ENCODE data around the gene TCFL5.

The TCFL5 gene

DNA sequence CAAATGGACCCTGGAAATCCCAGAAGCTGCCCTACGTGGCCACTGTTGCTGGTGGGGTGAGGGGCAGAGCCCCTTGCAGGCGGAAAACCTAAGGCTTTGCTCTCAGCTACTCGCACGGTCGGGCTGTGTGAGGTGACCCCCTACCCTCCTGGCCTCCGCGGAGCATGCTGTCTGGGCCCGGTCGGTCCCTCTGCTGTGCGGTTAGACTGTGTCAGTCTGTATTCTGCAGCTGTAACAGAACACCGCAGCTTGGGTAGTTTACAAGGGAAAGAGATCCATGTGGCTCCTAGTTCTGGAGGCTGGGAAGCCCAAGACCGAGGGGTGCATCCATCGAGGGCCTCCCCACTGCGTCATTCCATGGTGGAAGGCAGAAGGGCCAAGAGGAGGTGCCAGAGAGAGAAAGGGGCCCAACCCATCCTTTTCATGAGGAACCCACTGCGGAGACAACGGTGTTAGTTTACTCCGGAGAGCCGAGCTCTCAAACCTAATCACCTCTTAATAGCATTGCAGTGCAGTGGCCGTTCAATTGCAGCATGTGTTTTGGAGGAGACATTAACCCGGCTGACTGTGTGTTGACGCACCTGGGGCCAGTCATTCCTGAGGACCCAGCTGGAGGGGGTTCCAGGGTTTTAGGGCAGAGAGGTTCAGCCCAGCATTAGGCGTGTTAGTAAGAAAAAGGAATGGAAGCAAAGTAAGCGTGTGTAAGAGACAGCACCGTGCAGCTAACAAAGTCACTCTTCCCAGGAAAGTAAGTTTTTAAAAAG lies 26.5 kb downstream of the TCFL5 start:
- no peak for DNase-seq (ENCODE audit: low read depth)

DNA sequence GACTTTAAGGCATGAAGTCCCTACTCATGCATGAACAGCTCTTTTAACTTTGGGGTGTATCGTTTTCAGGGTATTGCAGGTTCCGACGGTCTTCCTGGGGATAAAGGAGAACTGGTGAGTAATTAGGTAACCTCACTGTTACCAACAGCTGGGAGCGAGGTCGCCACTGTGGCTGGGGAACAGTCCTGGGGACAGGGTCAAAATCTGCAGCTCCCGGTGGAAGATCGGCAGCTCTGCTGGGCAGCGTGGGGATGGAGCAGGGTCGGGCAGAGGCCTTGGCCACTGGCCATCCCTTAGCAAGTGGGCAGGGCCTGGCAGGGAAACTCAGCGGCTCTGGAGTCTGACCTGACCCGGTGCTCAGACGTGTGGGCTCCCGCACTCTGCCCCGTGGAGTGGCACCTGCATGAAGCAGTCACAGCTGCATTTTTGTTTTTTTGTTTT lies 28.7 kb downstream of the TCFL5 start:
- DNase-seq (ENCODE audit: low read depth), result no peak

DNA sequence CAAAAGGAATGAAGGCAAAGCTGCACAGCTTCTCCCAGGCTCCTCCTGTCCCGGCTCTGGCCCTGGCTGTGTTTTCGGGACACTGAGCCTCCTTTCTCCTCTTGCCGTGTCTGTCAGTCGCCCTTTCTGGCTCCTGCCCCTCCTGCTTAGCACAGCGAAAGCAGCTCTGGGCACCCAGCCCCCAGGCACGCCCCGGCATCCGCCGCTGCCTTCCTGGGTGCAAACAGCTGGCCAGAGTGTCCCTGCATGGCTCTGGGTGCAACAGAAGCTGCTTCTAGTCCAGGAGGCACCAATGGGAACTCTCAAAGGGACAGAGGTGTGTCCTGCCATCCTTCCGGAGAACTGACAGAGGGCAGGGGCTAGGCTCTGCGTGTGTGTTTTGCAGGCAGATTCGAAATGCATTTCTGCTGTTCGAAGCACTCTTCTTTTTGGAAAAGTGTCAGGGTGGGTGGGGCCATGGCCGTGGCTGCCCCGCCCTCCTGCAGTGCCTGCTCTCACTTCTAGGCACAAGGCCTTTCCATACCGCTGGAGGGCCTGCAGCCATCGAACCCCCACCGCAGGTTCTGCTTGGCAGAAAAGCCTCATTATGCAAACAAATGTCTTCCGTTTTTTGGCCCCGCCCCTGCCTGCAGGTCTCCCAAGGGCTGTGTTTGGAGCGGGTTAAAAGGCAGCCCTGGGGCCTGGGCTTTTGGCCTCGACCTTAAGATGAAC lies 29.3 kb downstream of the TCFL5 start:
- peak; percentile 81 for DNase-seq (ENCODE audit: low read depth)

DNA sequence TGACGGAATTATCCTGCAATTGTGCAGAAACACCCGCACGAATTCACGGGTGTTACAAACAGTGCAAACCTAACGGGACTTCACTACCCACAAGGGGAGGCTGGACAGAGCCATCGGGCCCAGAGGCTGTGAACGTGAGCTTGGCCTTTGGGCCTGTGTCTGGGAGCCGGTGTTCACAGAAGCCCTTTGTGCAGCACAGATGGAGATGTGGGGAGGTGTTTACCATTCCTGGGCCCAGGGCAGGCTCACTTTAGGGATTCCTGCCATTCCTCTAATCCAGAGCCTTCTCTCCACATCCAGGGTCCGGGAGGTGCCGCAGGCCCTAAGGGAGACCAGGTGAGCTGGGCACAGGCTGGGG lies 29.8 kb downstream of the TCFL5 start:
- DNase-seq (ENCODE audit: low read depth), result no peak

DNA sequence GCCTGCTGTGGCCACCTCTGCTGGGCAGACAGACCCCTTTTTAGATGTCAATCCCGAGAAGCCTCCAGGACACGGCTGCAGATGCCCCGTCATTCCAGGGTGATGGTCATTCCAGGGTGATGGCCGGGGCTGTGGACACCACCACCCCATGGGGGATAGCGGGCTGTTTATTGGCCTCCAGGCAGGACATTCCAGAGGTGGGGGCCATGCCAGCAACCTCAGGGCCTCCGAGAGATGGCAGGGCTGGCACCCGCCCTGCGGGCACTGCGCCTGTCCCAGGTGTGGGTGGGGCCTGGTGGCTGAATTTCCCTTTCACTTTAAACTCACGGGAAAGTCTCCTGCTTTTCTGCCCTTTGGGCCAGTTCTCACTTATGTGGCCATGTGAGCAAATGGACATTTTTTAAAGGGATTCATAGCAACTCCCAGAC lies 30.2 kb downstream of the TCFL5 start:
- no peak for DNase-seq (ENCODE audit: low read depth)

DNA sequence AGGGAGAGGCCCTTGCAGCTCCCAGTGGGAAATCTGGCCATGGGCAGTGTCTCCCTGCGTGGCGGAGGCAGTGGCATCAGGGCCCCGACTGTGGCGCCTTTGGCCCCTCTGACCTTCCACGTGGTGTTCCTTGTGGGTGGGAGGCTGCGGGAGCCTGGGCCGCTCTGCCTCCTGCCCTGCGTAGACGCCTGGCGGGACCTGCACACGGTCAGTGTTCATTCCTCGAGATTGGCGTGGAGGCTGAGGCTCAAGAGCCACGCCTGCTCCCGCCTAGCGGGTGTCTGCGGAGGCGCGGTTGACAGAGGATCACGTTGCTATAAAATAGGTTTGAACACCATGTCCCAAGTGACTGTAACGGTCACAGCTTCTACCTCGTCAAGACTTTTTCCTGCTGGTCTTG lies 30.8 kb downstream of the TCFL5 start:
- DNase-seq (ENCODE audit: low read depth), result no peak

DNA sequence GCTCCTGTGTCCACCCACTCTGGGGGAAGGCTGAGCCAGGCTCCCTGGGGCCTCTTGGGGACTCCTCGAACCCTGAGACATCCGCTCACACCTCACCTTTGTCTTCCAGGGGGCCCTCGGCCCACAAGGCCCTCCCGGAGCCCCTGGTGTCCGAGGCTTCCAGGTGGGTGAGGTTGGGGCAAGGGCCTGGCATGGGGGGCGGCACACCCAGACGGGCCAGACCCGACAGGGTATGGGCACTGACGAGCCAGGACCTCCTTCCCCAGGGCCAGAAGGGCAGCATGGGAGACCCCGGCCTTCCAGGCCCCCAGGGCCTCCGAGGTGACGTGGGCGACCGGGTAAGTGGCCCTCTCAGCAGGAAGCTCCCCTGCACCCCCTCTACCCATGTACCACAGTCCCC lies 31.4 kb downstream of the TCFL5 start:
- DNase-seq (ENCODE audit: low read depth), result no peak

DNA sequence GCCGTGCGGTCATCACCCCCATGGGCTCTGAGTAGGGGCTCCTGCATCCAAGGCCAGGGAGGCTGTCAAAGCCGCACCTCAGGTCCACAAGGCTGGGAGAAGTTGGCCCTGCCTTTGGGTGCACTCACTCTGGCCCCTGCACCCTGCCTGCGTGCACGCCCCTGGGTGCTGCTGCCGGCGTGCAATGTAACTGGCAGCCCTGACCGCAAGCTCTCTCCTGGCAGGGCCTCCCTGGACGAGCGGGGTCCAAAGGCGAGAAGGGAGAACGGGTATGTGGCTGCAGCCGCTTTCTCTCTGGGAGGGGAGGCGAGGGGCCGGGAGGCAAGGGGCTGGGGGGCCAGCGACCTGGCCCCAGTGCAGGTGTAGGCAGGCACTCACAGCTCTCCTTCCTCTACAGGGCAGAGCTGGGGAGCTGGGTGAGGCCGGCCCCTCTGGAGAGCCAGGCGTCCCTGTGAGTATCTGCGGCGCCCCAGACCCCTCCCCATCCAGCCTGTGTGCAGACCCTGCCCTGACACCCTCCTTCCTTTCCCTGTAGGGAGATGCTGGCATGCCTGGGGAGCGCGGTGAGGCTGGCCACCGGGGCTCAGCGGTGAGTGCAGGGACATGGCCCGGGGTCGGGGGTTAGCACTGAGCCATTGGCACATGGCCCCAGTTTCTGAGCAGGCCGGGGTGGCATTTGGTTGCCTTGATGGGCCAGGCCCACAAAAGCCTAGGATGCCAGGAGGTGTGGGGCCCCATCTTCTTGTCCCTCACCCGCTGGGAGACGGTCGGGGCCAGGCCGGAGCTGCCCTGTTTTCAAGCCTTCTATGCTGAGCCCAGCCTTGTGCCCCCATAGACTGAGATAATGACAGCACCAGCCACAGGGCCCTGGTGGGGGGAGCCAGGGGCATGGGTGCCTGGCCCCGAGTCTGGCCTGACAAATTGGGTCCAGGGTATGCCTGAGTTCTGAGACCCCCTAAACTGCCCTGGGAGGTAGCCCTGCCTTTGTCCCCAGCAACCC lies 32.1 kb downstream of the TCFL5 start:
- no peak for DNase-seq (ENCODE audit: low read depth)

DNA sequence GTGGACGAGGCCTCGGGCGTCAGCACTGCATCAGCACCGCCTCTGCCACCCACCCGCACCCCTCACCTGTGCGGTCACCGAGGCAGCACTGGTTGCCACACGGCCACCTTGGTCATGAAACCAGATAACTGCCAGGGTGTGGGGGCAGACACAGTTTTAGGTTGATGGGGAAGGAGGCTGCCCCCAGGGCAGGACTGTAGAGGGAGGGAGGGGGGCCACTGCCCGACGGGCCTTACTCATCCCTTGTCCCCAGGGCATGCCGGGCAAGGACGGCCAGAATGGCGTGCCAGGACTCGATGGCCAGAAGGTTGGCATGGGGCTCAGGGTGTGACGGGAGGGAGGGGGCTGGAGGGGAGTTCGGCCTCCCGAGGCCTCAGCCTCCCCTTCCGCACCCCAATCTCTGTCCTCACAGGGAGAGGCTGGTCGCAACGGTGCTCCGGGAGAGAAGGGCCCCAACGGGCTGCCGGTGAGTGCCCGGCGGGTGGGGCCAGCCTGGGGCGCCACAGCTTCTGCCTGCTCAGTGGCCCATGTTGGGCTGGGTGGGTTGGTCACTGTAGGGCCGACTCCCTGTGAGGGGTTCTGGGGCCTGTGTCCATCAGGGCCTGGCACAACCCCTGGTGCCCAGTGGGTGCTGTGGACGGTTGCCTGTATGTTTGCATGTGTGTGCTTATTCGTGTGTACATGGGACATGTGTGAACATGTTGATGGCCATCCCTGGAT lies 33.0 kb downstream of the TCFL5 start:
- no peak for DNase-seq (ENCODE audit: low read depth)

DNA sequence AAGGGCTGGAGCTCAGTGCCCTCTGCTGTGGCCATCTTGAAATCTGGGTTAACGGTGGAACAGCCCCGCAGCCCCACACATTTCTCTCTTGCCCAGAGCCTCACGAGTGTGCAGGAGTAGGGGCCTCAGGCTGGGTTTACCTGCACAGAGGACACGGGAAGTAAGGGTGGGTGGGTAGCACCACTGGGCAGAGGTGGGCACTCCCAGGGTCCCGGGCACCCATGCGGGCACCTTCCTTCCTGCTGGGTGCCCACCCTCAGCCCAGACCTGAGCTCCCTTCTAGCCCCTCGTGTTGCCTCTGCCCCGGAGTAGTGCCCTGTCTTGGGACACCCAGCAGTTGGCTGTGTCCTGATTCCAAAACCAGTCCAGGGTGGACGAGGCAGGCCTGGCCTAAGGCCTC lies 33.6 kb downstream of the TCFL5 start:
- DNase-seq (ENCODE audit: low read depth), result no peak

DNA sequence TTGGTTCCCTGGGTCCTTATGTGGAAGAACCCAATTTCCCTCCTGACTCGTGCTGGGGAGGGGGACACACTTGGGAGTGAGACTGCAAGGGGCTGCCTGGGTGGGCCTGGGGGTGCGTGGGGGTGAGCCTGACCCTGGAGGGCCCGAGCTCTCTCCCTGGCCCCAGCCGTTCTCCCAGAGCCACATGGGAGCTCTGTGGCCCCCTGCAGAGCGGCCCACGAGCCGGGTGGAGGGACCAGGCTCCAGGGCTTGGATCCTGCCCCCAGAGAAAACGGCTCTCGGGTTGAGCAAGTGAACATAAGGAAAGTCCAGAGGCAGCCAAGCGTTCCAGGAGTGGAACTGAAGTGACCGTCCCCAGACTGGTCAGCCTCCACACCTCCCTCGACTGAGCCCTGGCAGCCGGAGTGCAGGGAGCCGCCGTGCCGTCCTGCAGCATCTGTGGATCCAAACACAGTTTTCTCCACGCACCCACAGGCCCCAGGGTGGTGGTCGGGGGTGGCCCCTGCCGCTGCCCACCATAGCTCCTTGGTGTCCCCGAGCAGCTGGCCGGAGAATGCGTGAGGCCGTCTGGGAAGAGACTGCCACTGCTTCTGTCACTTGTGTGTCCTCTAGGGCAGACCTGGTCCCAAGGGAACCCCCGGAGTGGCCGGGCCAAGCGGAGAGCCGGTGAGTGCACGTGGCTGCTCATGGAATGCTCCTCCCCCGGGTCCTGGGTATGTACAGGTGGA lies 34.1 kb downstream of the TCFL5 start:
- DNase-seq (ENCODE audit: low read depth), result no peak

DNA sequence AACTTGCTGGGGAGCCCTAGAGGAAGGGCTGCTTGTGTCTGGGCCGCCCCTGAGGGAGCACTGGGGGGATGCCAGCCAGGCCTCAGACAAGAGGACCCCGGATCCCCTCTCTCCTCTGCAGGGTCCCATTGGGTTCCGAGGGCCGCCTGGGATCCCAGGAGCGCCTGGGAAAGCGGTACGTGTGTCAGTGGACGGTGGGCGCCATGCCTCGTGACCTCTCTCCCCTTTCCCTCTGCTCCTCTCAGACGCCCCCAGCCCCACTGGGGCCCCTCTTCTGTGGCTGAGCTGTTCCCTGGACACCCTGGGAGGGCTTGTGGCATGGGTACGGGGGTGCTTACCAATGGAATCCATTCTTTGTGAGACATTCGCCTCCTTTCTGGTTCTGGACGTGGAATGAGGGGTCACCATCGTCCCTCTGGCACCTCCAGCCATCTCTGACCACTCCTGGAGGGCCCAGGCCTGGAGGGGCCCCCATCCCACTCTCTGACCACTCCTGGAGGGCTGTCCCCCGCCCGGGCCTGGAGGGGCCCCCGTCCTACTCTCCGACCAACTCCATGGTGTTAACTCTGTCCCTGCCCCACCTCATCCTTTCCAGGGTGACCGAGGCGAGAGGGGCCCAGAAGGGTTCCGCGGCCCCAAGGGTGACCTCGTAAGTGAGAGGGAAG lies 34.8 kb downstream of the TCFL5 start:
- DNase-seq (ENCODE audit: low read depth), result no peak

DNA sequence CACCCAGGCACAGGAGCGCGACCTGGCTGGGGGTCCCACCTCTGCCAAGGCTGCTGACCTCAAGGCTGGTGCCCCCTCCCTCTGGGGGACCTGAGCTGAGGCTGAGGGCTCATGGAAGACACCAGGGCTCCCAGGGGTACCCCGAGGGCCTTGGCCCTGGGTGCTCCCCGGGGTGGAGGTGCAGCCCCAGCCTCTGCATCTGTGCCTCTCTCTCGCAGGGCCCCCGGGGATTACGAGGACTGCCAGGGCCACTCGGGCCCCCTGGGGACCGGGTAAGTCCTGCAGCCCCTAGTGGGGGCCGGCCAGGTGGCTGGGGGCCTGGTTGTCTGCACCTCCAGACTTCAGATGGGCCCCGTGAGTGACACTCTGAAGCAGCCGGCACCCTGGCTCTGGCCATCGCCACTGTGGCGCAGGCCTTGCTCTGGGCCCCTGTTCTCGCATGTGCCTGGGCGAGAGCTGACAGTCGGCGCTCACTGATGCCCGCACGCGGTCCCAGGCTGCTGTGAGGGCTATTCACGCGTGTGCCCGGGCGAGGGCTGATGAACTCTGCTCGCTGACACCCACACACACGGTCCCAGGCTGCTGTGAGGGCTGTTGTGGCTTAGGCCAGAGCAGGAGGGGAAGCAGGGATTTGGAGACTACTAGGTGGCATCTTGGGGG lies 35.5 kb downstream of the TCFL5 start:
- no peak for DNase-seq (ENCODE audit: low read depth)

DNA sequence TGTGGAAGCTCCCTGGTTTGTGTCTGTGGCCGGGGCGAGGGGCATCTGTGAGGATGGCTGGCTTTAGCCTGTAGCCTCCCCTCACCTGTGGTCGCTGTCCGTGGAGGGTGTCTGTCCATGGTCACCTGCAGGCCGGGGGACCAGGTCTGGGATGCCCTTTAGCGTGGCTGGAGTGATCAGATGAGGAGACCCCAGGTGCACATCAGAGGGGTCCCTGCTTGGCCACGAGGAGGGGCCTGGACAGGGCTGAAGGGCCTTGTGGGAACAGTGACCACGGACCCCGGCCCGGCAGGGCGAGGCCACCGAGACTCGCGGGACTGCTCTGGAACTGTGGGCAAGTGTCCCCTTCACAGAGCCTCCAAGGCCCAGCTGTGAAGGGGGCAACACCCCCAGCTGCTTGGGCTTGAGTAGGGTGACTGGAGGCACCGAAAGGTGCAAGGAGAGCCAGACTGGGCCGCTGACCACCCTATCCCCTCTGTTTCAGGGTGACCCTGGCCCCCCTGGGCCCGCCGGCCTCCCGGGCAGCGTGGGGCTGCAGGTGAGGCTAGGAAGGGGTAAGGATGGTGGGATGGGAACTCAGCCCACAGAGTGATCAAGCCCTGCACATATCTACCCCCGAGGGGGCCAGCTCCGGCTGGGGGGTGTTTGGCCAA lies 36.2 kb downstream of the TCFL5 start:
- no peak for DNase-seq (ENCODE audit: low read depth)

DNA sequence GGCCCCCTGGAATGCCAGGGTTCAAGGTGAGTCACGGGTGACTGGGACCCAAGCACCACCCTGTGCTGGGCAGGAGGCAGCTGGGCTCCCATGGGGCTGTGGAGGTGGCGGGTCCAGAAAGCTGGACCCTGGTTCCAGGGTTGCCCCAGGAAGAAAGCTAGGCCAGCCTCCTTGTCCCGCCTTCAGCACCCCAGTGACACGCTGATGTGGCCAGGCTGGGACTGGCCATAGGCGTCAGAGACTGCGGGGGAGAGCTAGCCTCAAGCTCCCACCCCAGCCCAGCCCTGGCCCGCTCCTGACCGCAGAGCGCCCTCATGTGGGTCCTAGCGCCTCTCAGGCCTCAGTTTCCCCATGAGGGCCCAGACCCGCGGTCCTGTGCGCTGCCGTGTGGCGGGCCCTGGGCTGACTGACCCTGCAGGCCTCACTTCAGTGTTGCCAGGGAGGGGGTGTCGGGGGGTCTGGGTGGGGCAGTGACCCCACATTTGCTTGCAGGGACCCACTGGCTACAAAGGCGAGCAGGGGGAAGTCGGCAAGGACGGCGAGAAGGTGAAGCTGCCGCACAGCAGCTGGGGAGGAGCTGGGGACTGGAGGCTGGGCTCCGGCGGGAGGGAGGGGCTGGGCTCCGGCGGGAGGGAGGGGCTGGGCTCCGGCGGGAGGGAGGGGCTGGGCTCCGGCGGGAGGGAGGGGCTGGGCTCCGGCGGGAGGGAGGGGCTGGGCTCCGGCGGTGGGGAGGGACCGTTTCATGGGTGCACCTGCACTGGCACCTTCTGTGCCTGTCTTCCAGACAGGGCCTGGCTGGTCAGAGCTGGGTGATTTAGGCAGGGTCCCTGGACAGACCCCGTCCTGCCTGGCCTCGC lies 36.9 kb downstream of the TCFL5 start:
- DNase-seq (ENCODE audit: low read depth), result no peak

DNA sequence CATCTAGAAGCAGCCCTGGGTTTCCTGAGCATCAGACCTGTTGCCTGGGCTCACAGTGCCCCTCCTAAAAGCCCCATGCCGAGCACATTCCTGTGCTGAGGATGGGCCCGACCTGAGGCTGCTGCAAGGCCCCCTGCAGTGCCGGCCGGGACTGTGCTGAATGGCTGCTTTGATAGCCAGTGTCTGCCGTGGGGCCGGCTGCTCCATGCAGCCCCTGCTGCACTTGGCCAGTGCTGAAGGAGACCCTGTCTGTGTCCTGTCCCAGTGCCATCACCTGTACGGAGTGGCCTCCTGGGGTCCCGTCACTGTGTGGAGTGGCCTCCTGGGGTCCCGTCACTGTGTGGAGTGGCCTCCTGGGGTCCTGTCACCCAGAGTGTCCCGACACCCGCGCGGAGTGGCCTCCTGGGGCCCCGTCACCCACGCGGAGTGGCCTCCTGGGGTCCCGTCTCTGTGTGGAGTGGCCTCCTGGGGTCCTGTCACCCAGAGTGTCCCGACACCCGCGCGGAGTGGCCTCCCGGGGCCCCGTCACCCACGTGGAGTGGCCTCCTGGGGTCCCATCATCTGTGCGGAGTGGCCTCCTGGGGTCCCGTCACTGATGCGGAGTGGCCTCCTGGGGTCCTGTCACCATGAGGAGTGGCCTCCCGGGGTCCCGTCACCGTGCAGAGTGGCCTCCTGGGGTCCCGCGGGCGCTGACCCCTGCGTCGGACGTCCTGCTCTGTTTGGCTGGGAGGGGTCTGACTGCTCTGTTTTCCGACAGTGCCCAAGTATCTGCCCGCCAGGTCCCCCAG lies 37.7 kb downstream of the TCFL5 start:
- no peak for DNase-seq (ENCODE audit: low read depth)

DNA sequence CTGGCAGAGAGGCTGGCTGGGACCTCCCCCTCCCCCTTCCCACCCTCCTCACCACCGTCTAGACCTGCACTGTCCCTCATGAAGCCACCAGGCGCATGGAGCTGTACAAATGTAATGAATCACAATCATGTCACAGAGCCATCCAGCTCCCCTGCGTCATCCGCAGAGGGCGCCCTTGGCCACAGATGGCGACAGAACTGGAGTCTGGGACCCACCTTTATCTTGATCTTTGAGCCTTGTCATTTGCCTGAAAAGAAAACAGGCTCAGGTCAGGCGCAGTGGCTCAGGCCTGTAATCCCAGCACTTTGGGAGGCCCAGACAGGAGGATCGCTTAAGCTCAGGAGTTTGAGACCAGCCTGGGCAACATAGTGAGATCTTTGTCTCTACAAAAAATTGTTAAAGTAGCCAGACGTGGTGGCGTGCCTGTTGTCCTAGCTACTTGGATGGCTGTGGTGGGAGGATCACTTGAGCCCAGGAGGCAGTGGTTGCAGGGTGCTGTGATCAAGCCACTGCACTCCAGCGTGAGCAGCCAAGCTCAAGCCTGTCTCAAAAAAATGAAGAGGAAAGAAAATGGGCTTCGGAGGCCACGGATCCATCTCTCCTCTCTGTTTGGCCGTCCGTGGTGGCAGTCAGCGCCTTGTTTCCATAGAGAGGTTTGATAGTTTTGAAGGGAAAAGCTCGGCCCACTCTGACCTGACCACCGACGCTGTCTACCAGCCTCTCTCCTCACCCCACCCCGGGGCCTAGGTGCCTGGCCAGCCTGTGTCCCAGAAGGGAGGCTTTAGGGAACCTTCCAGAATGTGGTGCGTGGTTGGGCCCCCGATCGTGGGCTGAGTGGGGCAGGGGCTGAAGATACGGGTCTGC lies 38.6 kb downstream of the TCFL5 start:
- DNase-seq (ENCODE audit: low read depth), result no peak
